ENCODE data around the gene ZNF600. TPM values are rescaled to one million over a fixed set of nuclear protein-coding genes. Genes with fewer than 3 reads are reported as not detected.

ZNF600 gene
- total RNA-seq: 1.8 and 3.2 TPM in 2 replicates

DNA sequence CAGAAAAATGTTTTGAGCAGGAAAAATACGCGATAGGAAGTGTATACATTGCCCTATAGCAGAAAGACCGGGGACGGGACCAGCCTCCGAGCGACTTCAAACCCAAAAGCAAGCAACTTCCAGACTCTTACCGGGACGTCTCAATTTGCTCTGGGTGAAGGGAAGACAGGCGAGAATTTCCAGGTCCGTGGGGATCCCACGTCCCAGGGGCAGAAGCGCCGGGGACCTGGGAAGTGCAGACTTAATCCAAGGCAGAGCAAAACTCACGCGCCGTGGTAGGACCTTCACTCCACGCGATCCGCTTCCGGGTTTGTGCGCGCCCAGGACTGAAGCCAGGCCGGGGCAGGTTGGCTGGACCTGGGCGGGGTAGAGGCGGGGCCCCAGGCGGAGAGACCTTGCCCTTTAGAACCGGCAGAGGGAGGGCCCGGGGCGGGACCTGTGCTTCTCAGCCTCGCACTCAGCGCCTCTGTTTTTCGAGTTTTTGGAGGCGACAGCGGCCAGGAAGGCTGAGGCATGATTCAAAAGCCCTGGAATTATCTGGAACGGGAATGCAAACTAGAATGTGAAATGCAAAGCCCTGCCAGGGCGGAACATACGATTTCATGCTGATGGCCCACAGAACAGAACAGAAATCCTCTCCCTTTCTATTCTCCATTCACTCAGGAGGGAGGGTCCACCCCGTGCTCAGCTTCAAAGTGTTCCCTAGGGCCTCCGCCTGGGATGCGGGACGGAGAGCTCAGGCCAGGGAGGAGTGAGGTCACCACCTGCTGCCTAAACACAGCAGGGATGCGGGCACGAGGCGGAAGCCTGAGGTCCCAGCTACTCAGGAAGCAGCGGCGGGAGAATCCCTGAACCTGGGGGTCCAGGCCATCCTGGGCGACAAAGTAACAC is at the start of gene ZNF600:
Gene ZNF600 (minus strand): TSS at position 328 of the 891 bp plus-strand sequence. CDS start 7,903 bp downstream, outside the sequence.

DNA sequence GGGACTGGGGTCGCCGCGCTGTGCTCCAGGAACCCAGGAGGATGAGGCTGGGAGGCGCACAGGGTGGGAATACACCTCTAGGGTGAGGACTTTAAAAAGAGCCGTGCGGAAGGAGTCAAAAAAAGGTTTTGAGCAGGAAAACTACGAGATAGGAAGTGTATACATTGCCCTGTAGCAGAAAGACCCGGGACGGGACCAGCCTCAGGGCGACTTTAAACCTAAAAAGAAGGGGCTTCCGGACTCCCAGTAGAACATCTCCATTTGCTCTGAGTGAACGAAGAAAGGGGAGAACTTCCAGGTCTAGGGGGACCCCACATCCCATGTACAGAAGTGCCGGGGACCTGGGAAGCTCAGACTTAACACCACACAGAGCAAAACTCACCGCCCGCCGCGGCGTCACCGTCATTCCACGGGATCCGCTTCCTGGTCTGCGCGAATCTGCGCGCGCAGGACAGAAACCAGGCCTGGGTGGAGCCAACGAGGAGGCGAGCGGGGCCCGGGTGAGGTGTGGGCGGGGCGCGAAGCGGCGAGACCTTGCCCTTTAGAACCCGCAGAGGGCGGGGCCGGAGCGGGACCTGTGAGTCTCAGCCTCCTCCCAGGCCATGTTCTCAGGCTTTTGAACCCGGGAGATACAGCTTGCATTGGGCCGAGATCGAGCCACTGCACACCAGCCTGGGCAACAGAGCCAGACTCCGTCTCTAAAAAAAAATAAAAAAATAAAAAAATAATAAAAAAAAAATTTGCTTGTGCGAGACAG is 34.8 kb upstream of the ZNF600 start, which contains the start of gene ZNF28:
Gene ZNF28 (minus strand): TSS at position 430 of the 757 bp plus-strand sequence. CDS start 3,675 bp downstream, outside the sequence.

DNA sequence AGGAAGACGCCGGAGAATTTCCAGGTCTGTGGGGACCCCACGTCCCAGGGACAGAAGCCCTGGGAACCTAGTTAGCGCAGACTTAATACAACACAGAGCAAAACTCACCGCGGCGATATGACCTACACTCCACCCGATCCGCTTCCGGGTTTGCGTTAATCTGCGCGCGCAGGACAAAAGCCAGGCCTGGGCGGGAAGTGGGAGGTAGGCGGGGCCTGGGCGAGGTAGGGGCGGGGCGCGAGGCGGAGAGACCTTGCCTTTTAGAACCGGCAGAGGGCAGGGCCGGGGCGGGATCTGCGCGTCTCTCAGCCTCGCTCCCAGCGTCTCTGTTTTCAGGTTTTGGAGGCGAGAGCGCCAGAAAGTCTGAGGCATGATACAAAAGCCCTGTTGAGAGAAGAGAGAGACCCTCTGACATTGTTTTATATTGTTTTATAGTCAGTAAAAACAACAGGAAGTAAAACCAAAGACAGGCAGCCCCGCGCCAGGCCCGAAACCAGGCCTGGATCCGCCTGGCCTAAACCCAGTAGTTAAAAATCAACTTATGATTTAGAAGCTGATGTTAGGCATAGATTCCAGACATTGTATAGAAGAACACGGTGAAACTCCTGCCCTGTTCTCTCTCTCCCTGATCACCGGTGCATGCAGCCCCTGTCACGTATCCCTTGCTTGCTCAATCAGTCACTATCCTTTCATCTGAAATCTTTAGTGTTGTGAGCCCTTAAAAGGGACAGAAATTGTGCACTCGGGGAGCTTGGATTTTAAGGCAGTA is 51.5 kb downstream of the ZNF600 start, which contains the start of gene ZNF611:
Gene ZNF611 (minus strand): TSS at position 152 of the 769 bp plus-strand sequence. CDS start 19,150 bp downstream, outside the sequence.

Other genes with a start within 250 kb of the ZNF600 start
- 11.7 and 13.5 TPM in 2 replicates for gene ZNF701, start 216.5 kb downstream of the ZNF600 start, total RNA-seq
- gene ZNF83, start 148.4 kb downstream of the ZNF600 start, total RNA-seq: 49.4 and 50.3 TPM in 2 replicates
- gene ZNF611, start 51.7 kb downstream of the ZNF600 start, total RNA-seq: 6.5 and 9.7 TPM in 2 replicates
- 7.3 and 9.4 TPM in 2 replicates for gene ZNF28, start 34.8 kb upstream of the ZNF600 start, total RNA-seq
- gene ZNF468, start 70.8 kb upstream of the ZNF600 start, total RNA-seq: 14.0 and 19.4 TPM in 2 replicates
- gene ZNF320, start 110.8 kb upstream of the ZNF600 start, total RNA-seq: 8.0 and 8.4 TPM in 2 replicates
- gene ZNF888, start 136.6 kb upstream of the ZNF600 start, total RNA-seq: 2.5 and 3.5 TPM in 2 replicates
- 8.6 and 9.1 TPM in 2 replicates for gene ZNF816, start 176.1 kb upstream of the ZNF600 start, total RNA-seq
- not detected in 2 replicates for gene ERVV-1, start 227.1 kb upstream of the ZNF600 start, total RNA-seq